Measurements from ENCODE around the gene GNRH2. TPM values are rescaled to one million over a fixed set of nuclear protein-coding genes. Genes with fewer than 3 reads are reported as not detected.

Gene GNRH2
- total and polyA plus RNA-seq, 2 of the 8 experiments (the other 6 are each of a cell fraction or from before 2014, with no cell fraction given), result 0.09 to 0.82 TPM

- H3K4me1 ChIP-seq (replicated peaks in 1 of 4; ENCODE audit: control insufficient read depth in 3 of 4, insufficient read depth in 4 of 4, low read length in 3 of 4), result peaks cover 0 to 8% (median 3%) of the 10 kb centered on the region in 4 experiments; a peak in 5 of 7 replicates
- no peak overlapping the region for H4K91ac ChIP-seq (replicated peaks; ENCODE audit: insufficient read length, low read length)
- ChIA-PET POLR2A (ENCODE audit: partially characterized antibody) (interaction anchor here (1.0 to 1.8 kb wide), 8 partner anchors 9 to 128 kb away, joined by 3 to 6 read pairs (median 4); partner anchors contain the start of genes GNRH2 and MRPS26), CTCF (ENCODE audit: partially characterized antibody) (interaction anchor here (1.0 to 2.3 kb wide), 6 partner anchors 12 to 96 kb away, joined by 3 to 8 read pairs (median 6); no protein-coding TSS in a partner anchor)
- no peaks in the 10 kb centered on the region for H3K79me2 ChIP-seq (ENCODE audit: control insufficient read depth in 1 of 2, insufficient read depth in 2 of 2, low read length in 2 of 2)
- H2BK15ac ChIP-seq (ENCODE audit: low read length), result no peak overlapping the region
- H4K8ac ChIP-seq (ENCODE audit: extremely low read depth, insufficient read depth, low read length), result peak overlapping the region; percentile 85; the same call in 1 of the 2 replicates
- H2BK12ac ChIP-seq (ENCODE audit: low read depth, low read length), result no peak overlapping the region
- H4K20me1 ChIP-seq (replicated peaks in 1 of 2; ENCODE audit: control insufficient read depth in 1 of 2, insufficient read depth in 2 of 2, low read length in 2 of 2), result no peaks in the 10 kb centered on the region
- peaks cover 3% of the 10 kb centered on the region; the same call in 1 of the 2 replicates for H3K23me2 ChIP-seq (ENCODE audit: low read depth, low read length)
- H2AK5ac ChIP-seq (ENCODE audit: low read depth, low read length), result 0 out of 2 replicates have a peak overlapping the region, but pooled peaks have one; percentile 39
- H3K4me2 ChIP-seq (ENCODE audit: insufficient read depth in 1 of 2, low read depth in 2 of 2, low read length in 2 of 2), result peak overlapping the region; percentile 46 to 72
- no peak for FAIRE-seq
- H3K27me3 ChIP-seq (replicated peaks in 1 of 4; ENCODE audit: control insufficient read depth in 3 of 4, extremely low read depth in 1 of 4, insufficient read depth in 3 of 4, low read length in 3 of 4), result peaks cover 11 to 30% (median 27%) of the 10 kb centered on the region in 4 experiments
- no peak overlapping the region for H3K27ac ChIP-seq (ENCODE audit: low read depth, low read length)
- peak overlapping the region in 3 of 4 experiments; percentile 14 to 61 (median 19); a peak in 5 of 8 replicates for H3K4me3 ChIP-seq (ENCODE audit: extremely low read depth in 1 of 4, insufficient read depth in 2 of 4, low read depth in 3 of 4, low read length in 4 of 4)
- H3K4ac ChIP-seq (replicated peaks; ENCODE audit: insufficient read length, low read depth, low read length), result peak overlapping the region; percentile 85
- H3K18ac ChIP-seq (ENCODE audit: extremely low read depth, low read length), result peak overlapping the region; percentile 71; the same call in 1 of the 2 replicates
- WGBS, 2 experiments (ENCODE audit: extremely low coverage in 1 of 2, insufficient coverage in 1 of 2, insufficient read length in 1 of 2, insufficient replicate concordance in 2 of 2, low coverage in 1 of 2, low lambda C conversion rate in 2 of 2, missing lambda C conversion rate in 1 of 2), result 78% methylated on average over 21 of the region's 22 CpGs; no CpG with 5 or more reads in 1 of the 2 experiments
- no peaks in the 10 kb centered on the region for H3K79me1 ChIP-seq (ENCODE audit: low read depth, low read length)
- DNase-seq (ENCODE audit: low read depth in 1 of 2, low spot score in 2 of 2), result no peak
- H4K5ac ChIP-seq (ENCODE audit: insufficient read length, low read depth, low read length), result no peak overlapping the region
- H2BK20ac ChIP-seq (ENCODE audit: low read length), result peak overlapping the region; percentile 48; the same call in 1 of the 2 replicates
- no peak overlapping the region for H3K23ac ChIP-seq (ENCODE audit: insufficient read length)
- H2BK120ac ChIP-seq (replicated peaks; ENCODE audit: low read depth, low read length), result no peak overlapping the region
- H2BK5ac ChIP-seq (ENCODE audit: low read depth, low read length), result 0 out of 2 replicates have a peak overlapping the region, but pooled peaks have one; percentile 66
- H3K9me3 ChIP-seq (ENCODE audit: insufficient read depth in 2 of 2, low read depth in 1 of 2, low read length in 1 of 2), result peaks cover 2 to 5% of the 10 kb centered on the region in 2 experiments; a peak in 2 of 4 replicates
- H3K36me3 ChIP-seq (ENCODE audit: control insufficient read depth in 2 of 4, insufficient read depth in 4 of 4, low read length in 3 of 4), result no peaks in the 10 kb centered on the region
- TF ChIP-seq SUZ12 (IDR thresholded peaks at IDR 0.05; ENCODE audit: low read length), result 0 out of 2 replicates have a peak, but pooled peaks have one; percentile 5
- TF ChIP-seq YY1 (IDR thresholded peaks at IDR 0.05; ENCODE audit: low read depth, low read length), result no peak
- TF ChIP-seq RAD21 (IDR thresholded peaks at IDR 0.05 in 1 of 2, conservative IDR thresholded peaks at IDR 0.05 in 1 of 2; ENCODE audit: low read depth in 2 of 2, low read length in 2 of 2), result no peak
- TF ChIP-seq EZH2 (IDR thresholded peaks at IDR 0.05; ENCODE audit: low read depth, low read length, severe bottlenecking), result peak; percentile 10
- no peak overlapping the region for H3K56ac ChIP-seq (replicated peaks; ENCODE audit: insufficient read length, low read depth, low read length)
- no peak overlapping the region for H3K9ac ChIP-seq (replicated peaks in 1 of 4; ENCODE audit: extremely low read depth in 1 of 4, low read depth in 3 of 4, low read length in 3 of 4)
- H3K14ac ChIP-seq (ENCODE audit: insufficient read length), result no peak overlapping the region
- H2AFZ ChIP-seq (ENCODE audit: low read length), result peak overlapping the region; percentile 6; the same call in 1 of the 2 replicates
These were observed 29.3 kb downstream of the GNRH2 start for GRCh38 chr20:3072530-3073250.

Measured in H1 (cell line).